G401 (cell line): ENCODE measurements around the gene RGSL1. TPM values are rescaled to one million over a fixed set of nuclear protein-coding genes. Genes with fewer than 3 reads are reported as not detected.

Experiments
- DNase-seq: peaks from one replicate; pipeline ENCODE4 v3.0.0-alpha.2; 2015; ENCODE audit warnings: low spot score
- in situ Hi-C: cut with HindIII; loops from 2 replicates; pipeline ENCODE4 v1.10.0; 2016; ENCODE audit warnings: low sequenced_read_pairs, mixed read lengths
- total RNA-seq: library from RNA; depleted of rRNA; stranded (reverse); fragments of >200 nt; shearing (Covaris generic); gene quantifications from 2 replicates; pipeline ENCODE4 v1.2.3, GENCODE V29; 2014; rRNA removed

RGSL1 gene
- total RNA-seq, 1 experiment from 2014 or later, result not detected

GRCh38 chr1:182602935-182603645 is 153.1 kb downstream of the RGSL1 start:
- DNase-seq, result no peak

GRCh38 chr1:182603646-182604174 is 153.8 kb downstream of the RGSL1 start:
- DNase-seq, result peak; percentile 36
- in situ Hi-C loops, result no loop called here

More at GRCh38 chr1:182602935-182603645, 153.1 kb downstream of the RGSL1 start:
- in situ Hi-C loops, result no loop called here

GRCh38 chr1:182604175-182605164 is 154.5 kb downstream of the RGSL1 start, which contains the start of gene RGS16:
TSS of gene RGS16 (minus strand) at chr1:182604389. CDS start at chr1:182604259, 130 bp downstream.
- in situ Hi-C loops, result no loop called here
- peak; percentile 85 for DNase-seq

GRCh38 chr1:182607566-182607965 is 157.6 kb downstream of the RGSL1 start:
- in situ Hi-C loops, result no loop called here
- DNase-seq, result no peak

- no peak for DNase-seq
Observed at GRCh38 chr1:182608236-182608635, 158.3 kb downstream of the RGSL1 start.

GRCh38 chr1:182608845-182609610 is 159.1 kb downstream of the RGSL1 start:
- DNase-seq, result no peak
- in situ Hi-C loops, result no loop called here

More at GRCh38 chr1:182608236-182608635, 158.3 kb downstream of the RGSL1 start:
- in situ Hi-C loops, result no loop called here

Other genes starting within 250 kb of the RGSL1 start
- 862 and 1,000 TPM in 2 replicates for gene GLUL, start 58.4 kb upstream of the RGSL1 start, total RNA-seq
- gene TEDDM1, start 49.5 kb upstream of the RGSL1 start, total RNA-seq, result not detected in 2 replicates
- not detected in 2 replicates for gene RNASEL, start 139.1 kb downstream of the RGSL1 start, total RNA-seq
- gene RGS16, start 154.2 kb downstream of the RGSL1 start, total RNA-seq, result not detected in 2 replicates
- gene RGS8, start 234.4 kb downstream of the RGSL1 start, total RNA-seq, result not detected in 2 replicates